ENCODE results near the gene CROCC2. TPM values are rescaled to one million over a fixed set of nuclear protein-coding genes. Genes with fewer than 3 reads are reported as not detected.

Gene CROCC2
- polyA plus RNA-seq, 1 donor (not counting 4 experiments of a cell fraction or from before 2014, with no cell fraction given), result not detected

DNA sequence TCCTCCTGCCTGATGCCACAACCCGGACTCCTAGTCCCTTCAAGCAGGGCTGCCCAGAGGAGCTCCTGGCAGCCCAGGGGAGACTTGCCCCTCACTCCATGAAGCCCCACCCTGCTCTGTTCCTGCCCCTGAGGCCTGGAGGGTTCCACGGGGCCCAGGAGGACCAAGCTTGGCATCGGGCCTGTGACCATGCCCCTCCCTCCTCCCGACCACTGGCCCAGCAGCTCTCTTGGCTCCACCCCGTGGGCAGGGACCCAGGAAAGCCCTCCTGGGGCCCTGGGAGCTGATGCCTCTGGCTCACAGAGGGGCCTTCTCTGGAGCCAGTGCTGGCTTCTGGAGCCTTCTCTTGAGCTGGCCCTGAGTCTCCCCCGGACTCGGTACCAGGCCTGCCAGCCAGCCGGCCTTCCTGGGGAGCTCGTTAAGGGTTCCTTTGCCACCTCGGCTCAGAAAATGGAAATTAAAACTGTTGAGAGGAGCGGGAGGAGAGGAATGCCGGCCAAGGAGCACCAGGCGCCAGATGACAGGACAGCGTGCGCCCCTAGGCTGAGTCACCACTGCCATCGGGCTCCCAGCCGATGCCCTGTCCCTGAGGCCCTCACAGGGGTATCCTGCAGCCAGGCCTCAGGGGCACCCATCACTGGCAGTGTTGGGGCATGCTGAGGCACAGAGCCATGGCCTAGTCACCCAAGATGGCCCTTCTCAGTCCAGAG is 51.7 kb downstream of the CROCC2 start:
- DNase-seq (ENCODE audit: low read depth, low spot score) (no peak), FAIRE-seq (no peak)
- TF ChIP-seq, protein P1, sequence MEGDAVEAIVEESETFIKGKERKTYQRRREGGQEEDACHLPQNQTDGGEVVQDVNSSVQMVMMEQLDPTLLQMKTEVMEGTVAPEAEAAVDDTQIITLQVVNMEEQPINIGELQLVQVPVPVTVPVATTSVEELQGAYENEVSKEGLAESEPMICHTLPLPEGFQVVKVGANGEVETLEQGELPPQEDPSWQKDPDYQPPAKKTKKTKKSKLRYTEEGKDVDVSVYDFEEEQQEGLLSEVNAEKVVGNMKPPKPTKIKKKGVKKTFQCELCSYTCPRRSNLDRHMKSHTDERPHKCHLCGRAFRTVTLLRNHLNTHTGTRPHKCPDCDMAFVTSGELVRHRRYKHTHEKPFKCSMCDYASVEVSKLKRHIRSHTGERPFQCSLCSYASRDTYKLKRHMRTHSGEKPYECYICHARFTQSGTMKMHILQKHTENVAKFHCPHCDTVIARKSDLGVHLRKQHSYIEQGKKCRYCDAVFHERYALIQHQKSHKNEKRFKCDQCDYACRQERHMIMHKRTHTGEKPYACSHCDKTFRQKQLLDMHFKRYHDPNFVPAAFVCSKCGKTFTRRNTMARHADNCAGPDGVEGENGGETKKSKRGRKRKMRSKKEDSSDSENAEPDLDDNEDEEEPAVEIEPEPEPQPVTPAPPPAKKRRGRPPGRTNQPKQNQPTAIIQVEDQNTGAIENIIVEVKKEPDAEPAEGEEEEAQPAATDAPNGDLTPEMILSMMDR (optimal IDR thresholded peaks at IDR 0.05 in 1 of 3, IDR thresholded peaks at IDR 0.05 in 1 of 3, conservative IDR thresholded peaks at IDR 0.05 in 1 of 3; ENCODE audit: extremely low read depth in 1 of 3, insufficient read depth in 2 of 3, low read length in 3 of 3), result no peak
- no peak for TF ChIP-seq EZH2 (IDR thresholded peaks at IDR 0.05; ENCODE audit: low read length)
- H3K4me1 ChIP-seq (ENCODE audit: control insufficient read depth, extremely low read depth, insufficient read depth, low read length), result no peaks in the 10 kb centered on the region
- no peak overlapping the region for H3K9ac ChIP-seq (ENCODE audit: control insufficient read depth, extremely low read depth, insufficient read depth, low read length)
- H3K27ac ChIP-seq (ENCODE audit: control insufficient read depth, insufficient read depth, low read length), result no peak overlapping the region
- H3K4me3 ChIP-seq (ENCODE audit: control insufficient read depth in 2 of 3, extremely low read depth in 1 of 3, insufficient read depth in 2 of 3, low read depth in 1 of 3, low read length in 3 of 3), result no peak overlapping the region
- H3K9me3 ChIP-seq (ENCODE audit: control insufficient read depth, low read depth, low read length), result no peaks in the 10 kb centered on the region
- no peak overlapping the region for H3K4me2 ChIP-seq (ENCODE audit: control insufficient read depth, extremely low read depth, insufficient read depth, low read depth, low read length)
- H4K20me1 ChIP-seq (ENCODE audit: control insufficient read depth, extremely low read depth, insufficient read depth, low read length), result no peaks in the 10 kb centered on the region
- H3K79me2 ChIP-seq (ENCODE audit: control insufficient read depth, insufficient read depth, low read length), result no peaks in the 10 kb centered on the region
- no peaks in the 10 kb centered on the region for H3K36me3 ChIP-seq (ENCODE audit: control insufficient read depth in 2 of 2, extremely low read depth in 1 of 2, insufficient read depth in 2 of 2, low read length in 2 of 2)
- H3K27me3 ChIP-seq (ENCODE audit: control insufficient read depth, extremely low read depth, insufficient read depth, low read length), result peaks cover 34% of the 10 kb centered on the region
- no peaks in the 10 kb centered on the region for H3K9me1 ChIP-seq (ENCODE audit: control insufficient read depth, extremely low read depth, insufficient read depth, low read length)
- dilution Hi-C loops (cut with MboI; ENCODE audit: extremely low pct_ligation_motif_present, low sequenced_read_pairs), result no loop called here
- H2AFZ ChIP-seq (ENCODE audit: control insufficient read depth, low read length), result no peak overlapping the region

- FAIRE-seq (no peak), DNase-seq (ENCODE audit: low read depth, low spot score) (no peak)
- TF ChIP-seq, protein P1 (optimal IDR thresholded peaks at IDR 0.05 in 1 of 3, IDR thresholded peaks at IDR 0.05 in 1 of 3, conservative IDR thresholded peaks at IDR 0.05 in 1 of 3; ENCODE audit: extremely low read depth in 1 of 3, insufficient read depth in 2 of 3, low read length in 3 of 3), result no peak
- TF ChIP-seq EZH2 (IDR thresholded peaks at IDR 0.05; ENCODE audit: low read length), result no peak
- Histone ChIP-seq H2AFZ (ENCODE audit: control insufficient read depth, low read length) (no peak overlapping the region), H3K9me1 (ENCODE audit: control insufficient read depth, extremely low read depth, insufficient read depth, low read length) (no peaks in the 10 kb centered on the region), H4K20me1 (ENCODE audit: control insufficient read depth, extremely low read depth, insufficient read depth, low read length) (no peaks in the 10 kb centered on the region), H3K4me1 (ENCODE audit: control insufficient read depth, extremely low read depth, insufficient read depth, low read length) (no peaks in the 10 kb centered on the region), H3K36me3 (ENCODE audit: control insufficient read depth in 2 of 2, extremely low read depth in 1 of 2, insufficient read depth in 2 of 2, low read length in 2 of 2) (no peaks in the 10 kb centered on the region), H3K27me3 (ENCODE audit: control insufficient read depth, extremely low read depth, insufficient read depth, low read length) (peaks cover 34% of the 10 kb centered on the region), H3K9ac (ENCODE audit: control insufficient read depth, extremely low read depth, insufficient read depth, low read length) (no peak overlapping the region), H3K4me3 (ENCODE audit: control insufficient read depth in 2 of 3, extremely low read depth in 1 of 3, insufficient read depth in 2 of 3, low read depth in 1 of 3, low read length in 3 of 3) (no peak overlapping the region), H3K79me2 (ENCODE audit: control insufficient read depth, insufficient read depth, low read length) (no peaks in the 10 kb centered on the region), H3K27ac (ENCODE audit: control insufficient read depth, insufficient read depth, low read length) (no peak overlapping the region), H3K9me3 (ENCODE audit: control insufficient read depth, low read depth, low read length) (no peaks in the 10 kb centered on the region), H3K4me2 (ENCODE audit: control insufficient read depth, extremely low read depth, insufficient read depth, low read depth, low read length) (no peak overlapping the region)
- dilution Hi-C loops (cut with MboI; ENCODE audit: extremely low pct_ligation_motif_present, low sequenced_read_pairs), result no loop called here
Measured at GRCh38 chr2:240958366-240959213, 52.5 kb downstream of the CROCC2 start.

Measured in keratinocyte (primary cell).